A549 (cell line): ENCODE results near the gene SLC30A1. TPM values are rescaled to one million over a fixed set of nuclear protein-coding genes. Genes with fewer than 3 reads are reported as not detected.
"Not testable (repeated sequence)": the region's sequence is repeated elsewhere in the genome, so short reads cannot be mapped to it uniquely, and the experiment has no call there.

ENCODE experiments used
- ATAC-seq, 2 experiments: fragments of 200-7000 bp in 1 of 2; fragments of >200 bp in 1 of 2; cut with Nextera tagmentation in 1 of 2; cut with Tn5 transposase in 1 of 2; 3 replicates each; pipeline versions ENCODE4 v1.8.0 to v1.9.1; 2018 to 2020; ENCODE audit warnings: mild to moderate bottlenecking in 1 of 2, moderate library complexity in 1 of 2
- CTCF ChIA-PET: fragments of 300-600 bp; sonication (Branson Sonifier 250); formaldehyde crosslinking; extraction: SDS; loops from one replicate; lab custom pipeline; 2021; ENCODE audit warnings: antibody characterized with exemption, inconsistent platforms; lab: Yijun Ruan, JAX
- POLR2A ChIA-PET: fragments of 350-600 bp; formaldehyde crosslinking; extraction: SDS; loops from one replicate; lab custom pipeline; 2021; ENCODE audit warnings: antibody characterized with exemption, inconsistent platforms; lab: Yijun Ruan, JAX
- DNase-seq, 2 experiments: peaks; one replicate each; pipeline versions ENCODE4 v3.0.0 to v3.0.0-alpha.2; 2011 to 2016; ENCODE audit warnings: low read depth in 1 of 2, low spot score in 1 of 2
- FAIRE-seq: peaks from 2 replicates; lab custom pipeline; 2011; peaks lifted over from hg19 to GRCh38; lab: Jason Lieb, UNC
- H3K27ac ChIP-seq, 2 experiments: fragments of >200 bp; sonication (Bioruptor Twin); formaldehyde crosslinking; 3 replicates each; pipeline ENCODE4 v1.5.1; 2016 to 2017
- H3K4me1 ChIP-seq: fragments of >200 bp; sonication (Bioruptor Twin); formaldehyde crosslinking; 3 replicates; pipeline ENCODE4 v1.6.1; 2016
- H3K4me2 ChIP-seq: fragments of >200 bp; sonication (Bioruptor Twin); formaldehyde crosslinking; 3 replicates; pipeline ENCODE4 v1.6.1; 2016
- H3K4me3 ChIP-seq: fragments of >200 bp; sonication (Bioruptor Twin); formaldehyde crosslinking; 3 replicates; pipeline ENCODE4 v1.5.1; 2016
- H3K9me3 ChIP-seq: fragments of >200 bp; sonication (Bioruptor Twin); formaldehyde crosslinking; 3 replicates; pipeline ENCODE4 v1.6.1; 2016
- CBX2 ChIP-seq: fragments of 200-600 bp; sonication (generic); IDR thresholded peaks from 2 replicates; pipeline ENCODE4 v1.6.1; 2016; ENCODE audit warnings: low read depth, mild to moderate bottlenecking, borderline replicate concordance
- CEBPB ChIP-seq, 2 experiments: fragments of >200 bp in 1 of 2; sonication (Bioruptor Twin) in 1 of 2; formaldehyde crosslinking in 1 of 2; IDR thresholded peaks; 2 replicates each; pipeline ENCODE4 v1.6.1; 2012 to 2016
- CHD2 ChIP-seq: fragments of 150-350 bp; IDR thresholded peaks from 2 replicates; pipeline ENCODE4 v1.6.1; 2014; ENCODE audit warnings: low read length; ENCODE audit not compliant: partially characterized antibody
- CHD4 ChIP-seq: fragments of 200-600 bp; sonication (generic); IDR thresholded peaks from 2 replicates; pipeline ENCODE4 v1.6.1; 2016; ENCODE audit warnings: antibody characterized with exemption, mild to moderate bottlenecking, borderline replicate concordance
- EHF ChIP-seq: fragments of 250-450 bp; sonication (Bioruptor Pico); IDR thresholded peaks from 2 replicates; pipeline ENCODE4 v1.5.0; 2020; ENCODE audit warnings: mild to moderate bottlenecking
- EP300 ChIP-seq, 2 experiments: fragments of >200 bp; sonication (Bioruptor Twin); formaldehyde crosslinking; IDR thresholded peaks; 2 replicates in 1 of 2; 3 replicates in 1 of 2; pipeline ENCODE4 v1.6.1; 2016 to 2017
- ESRRA ChIP-seq: fragments of 150-350 bp; IDR thresholded peaks from 2 replicates; pipeline ENCODE4 v1.6.1; 2014; ENCODE audit warnings: mild to moderate bottlenecking, low read length, borderline replicate concordance
- GATA3 ChIP-seq: IDR thresholded peaks from 2 replicates; pipeline ENCODE4 v1.6.1; 2012; ENCODE audit warnings: borderline replicate concordance
- HEYL ChIP-seq: fragments of 250-450 bp; sonication (Bioruptor Pico); IDR thresholded peaks from 2 replicates; pipeline ENCODE4 v1.8.0; 2021; ENCODE audit warnings: mild to moderate bottlenecking, moderate library complexity
- HOXB13 ChIP-seq: fragments of 250-450 bp; sonication (Bioruptor Pico); IDR thresholded peaks from 2 replicates; pipeline ENCODE4 v1.5.0; 2020; ENCODE audit warnings: low read depth, mild to moderate bottlenecking, moderate library complexity
- HOXB5 ChIP-seq: fragments of 250-450 bp; sonication (Bioruptor Pico); IDR thresholded peaks from 2 replicates; pipeline ENCODE4 v1.5.0; 2020; ENCODE audit warnings: mild to moderate bottlenecking, moderate library complexity
- JUN ChIP-seq, 2 experiments: fragments of >200 bp; sonication (Bioruptor Twin); formaldehyde crosslinking; IDR thresholded peaks; 2 replicates in 1 of 2; 3 replicates in 1 of 2; pipeline ENCODE4 v1.6.1; 2016 to 2017
- RAD21 ChIP-seq, 2 experiments: fragments of >200 bp in 1 of 2; sonication (Bioruptor Twin) in 1 of 2; formaldehyde crosslinking in 1 of 2; IDR thresholded peaks in 1 of 2; conservative IDR thresholded peaks in 1 of 2; 2 replicates in 1 of 2; 3 replicates in 1 of 2; pipeline ENCODE4 v1.6.1; 2012 to 2018; ENCODE audit warnings: inconsistent platforms in 1 of 2
- RCOR1 ChIP-seq: fragments of 150-350 bp; IDR thresholded peaks from 2 replicates; pipeline ENCODE4 v1.6.1; 2014; ENCODE audit warnings: antibody characterized with exemption, low read length, low read depth
- RFX5 ChIP-seq: fragments of 450-650 bp; IDR thresholded peaks from 2 replicates; pipeline ENCODE4 v1.7.1; 2014; ENCODE audit warnings: antibody characterized with exemption, mild to moderate bottlenecking, moderate library complexity
- SMC3 ChIP-seq: fragments of >200 bp; sonication (Bioruptor Twin); formaldehyde crosslinking; IDR thresholded peaks from 3 replicates; pipeline ENCODE4 v1.6.1; 2018; ENCODE audit warnings: inconsistent platforms
- SREBF2 ChIP-seq: fragments of 450-650 bp; IDR thresholded peaks from 2 replicates; pipeline ENCODE4 v1.6.1; 2014; ENCODE audit warnings: mild to moderate bottlenecking, moderate library complexity
- TP53 ChIP-seq: fragments of 250-450 bp; sonication (Bioruptor Pico); IDR thresholded peaks from 2 replicates; pipeline ENCODE4 v1.5.0; 2021; ENCODE audit warnings: mild to moderate bottlenecking, moderate library complexity
- WGBS: methylation state at CpG from one replicate; pipeline ENCODE4 v1.1.6; 2017; ENCODE audit errors: missing lambda C conversion rate; 5-methylcytosine and 5-hydroxymethylcytosine counted together
- polyA plus RNA-seq, 4 experiments: library from polyadenylated mRNA; depleted of rRNA in 3 of 4; stranded (reverse); fragments of >200 nt; fragmentation: RNase III in 1 of 4; extraction: RNeasy Plus Mini Kit Qiagen cat#74134 plus additional on column Dnase treatment in 1 of 4; gene quantifications; 2 replicates in 3 of 4; 3 replicates in 1 of 4; pipeline ENCODE4 v1.2.3, GENCODE V29; 2011 to 2017
- TF ChIP-seq, protein P1 (sequence below): fragments of 450-650 bp; IDR thresholded peaks from 2 replicates; pipeline ENCODE4 v1.6.1; 2014; ENCODE audit warnings: antibody characterized with exemption
- TF ChIP-seq, protein P2 (sequence below): fragments of >200 bp; sonication (Bioruptor Twin); formaldehyde crosslinking; IDR thresholded peaks from 3 replicates; pipeline ENCODE4 v1.6.1; 2016
- TF ChIP-seq, protein P3 (sequence below): fragments of 200-600 bp; sonication (generic); IDR thresholded peaks from 2 replicates; pipeline ENCODE4 v1.6.1; 2016; ENCODE audit warnings: antibody characterized with exemption, mild to moderate bottlenecking, moderate library complexity
- TF ChIP-seq, protein P4 (sequence below): IDR thresholded peaks from 2 replicates; pipeline ENCODE4 v1.6.1; 2012
- TF ChIP-seq, protein P5 (sequence below): fragments of 250-450 bp; sonication (Bioruptor Pico); IDR thresholded peaks from 2 replicates; pipeline ENCODE4 v1.5.0; 2020; ENCODE audit warnings: low read depth, mild to moderate bottlenecking, moderate library complexity
- TF ChIP-seq, protein P6 (sequence below): fragments of >200 bp; sonication (Bioruptor Twin); formaldehyde crosslinking; IDR thresholded peaks from 3 replicates; pipeline ENCODE4 v1.5.1; 2016

SLC30A1 gene
- polyA plus RNA-seq, 2 of the 4 experiments (the other 2 are of a cell fraction) = 20.6 to 27.0 TPM

DNA sequence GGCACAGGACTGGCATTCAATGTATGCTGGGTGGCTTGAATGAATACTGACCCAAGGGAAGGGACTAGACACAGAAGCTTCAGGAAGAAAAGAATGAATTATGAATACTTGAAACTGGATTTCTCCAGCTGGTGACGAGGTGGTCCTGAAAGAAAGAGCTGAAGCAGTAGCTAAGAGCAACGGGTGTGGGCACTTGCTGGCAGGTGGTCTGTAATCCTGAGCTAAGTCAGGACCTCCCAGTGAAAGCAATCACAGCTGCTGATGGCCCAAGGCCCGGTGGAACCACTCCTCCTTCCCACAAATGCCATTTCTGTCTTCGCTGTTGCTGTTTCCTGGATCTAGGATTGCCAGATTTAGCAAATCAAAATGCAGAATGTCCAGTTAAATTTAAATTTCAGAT, 49.5 kb upstream of the SLC30A1 start:
- TF ChIP-seq JUN (IDR thresholded peaks at IDR 0.05) (no peak), SMC3 (no peak), EP300 (IDR thresholded peaks at IDR 0.05) (no peak), SREBF2 (no peak), RAD21 (conservative IDR thresholded peaks at IDR 0.05 in 1 of 2, IDR thresholded peaks at IDR 0.05 in 1 of 2) (no peak), EHF (CRISPR knock-in tag) (no peak), CEBPB (IDR thresholded peaks at IDR 0.05) (no peak), CHD2 (no peak), RCOR1 (no peak)
- TF ChIP-seq, protein P1, sequence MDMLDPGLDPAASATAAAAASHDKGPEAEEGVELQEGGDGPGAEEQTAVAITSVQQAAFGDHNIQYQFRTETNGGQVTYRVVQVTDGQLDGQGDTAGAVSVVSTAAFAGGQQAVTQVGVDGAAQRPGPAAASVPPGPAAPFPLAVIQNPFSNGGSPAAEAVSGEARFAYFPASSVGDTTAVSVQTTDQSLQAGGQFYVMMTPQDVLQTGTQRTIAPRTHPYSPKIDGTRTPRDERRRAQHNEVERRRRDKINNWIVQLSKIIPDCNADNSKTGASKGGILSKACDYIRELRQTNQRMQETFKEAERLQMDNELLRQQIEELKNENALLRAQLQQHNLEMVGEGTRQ = no peak
- TF ChIP-seq, protein P2, sequence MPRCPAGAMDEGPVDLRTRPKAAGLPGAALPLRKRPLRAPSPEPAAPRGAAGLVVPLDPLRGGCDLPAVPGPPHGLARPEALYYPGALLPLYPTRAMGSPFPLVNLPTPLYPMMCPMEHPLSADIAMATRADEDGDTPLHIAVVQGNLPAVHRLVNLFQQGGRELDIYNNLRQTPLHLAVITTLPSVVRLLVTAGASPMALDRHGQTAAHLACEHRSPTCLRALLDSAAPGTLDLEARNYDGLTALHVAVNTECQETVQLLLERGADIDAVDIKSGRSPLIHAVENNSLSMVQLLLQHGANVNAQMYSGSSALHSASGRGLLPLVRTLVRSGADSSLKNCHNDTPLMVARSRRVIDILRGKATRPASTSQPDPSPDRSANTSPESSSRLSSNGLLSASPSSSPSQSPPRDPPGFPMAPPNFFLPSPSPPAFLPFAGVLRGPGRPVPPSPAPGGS = no peak
- no peak overlapping the region for H3K27ac ChIP-seq
- no peak for DNase-seq
- H3K9me3 ChIP-seq = no peaks in the 10 kb centered on the region
- CTCF ChIA-PET = interaction anchor here (1.0 to 1.4 kb wide), 4 partner anchors 18 to 159 kb away, joined by 3 to 6 read pairs (median 3); no protein-coding TSS in a partner anchor
- H3K4me2 ChIP-seq = no peak overlapping the region
- no peak overlapping the region for H3K4me3 ChIP-seq
- no peak for FAIRE-seq
- H3K4me1 ChIP-seq = peaks cover 11% of the 10 kb centered on the region
- no peak for ATAC-seq
- WGBS = 65% methylated on average over 4 of the region's 4 CpGs
- POLR2A ChIA-PET = no interaction called here

DNA sequence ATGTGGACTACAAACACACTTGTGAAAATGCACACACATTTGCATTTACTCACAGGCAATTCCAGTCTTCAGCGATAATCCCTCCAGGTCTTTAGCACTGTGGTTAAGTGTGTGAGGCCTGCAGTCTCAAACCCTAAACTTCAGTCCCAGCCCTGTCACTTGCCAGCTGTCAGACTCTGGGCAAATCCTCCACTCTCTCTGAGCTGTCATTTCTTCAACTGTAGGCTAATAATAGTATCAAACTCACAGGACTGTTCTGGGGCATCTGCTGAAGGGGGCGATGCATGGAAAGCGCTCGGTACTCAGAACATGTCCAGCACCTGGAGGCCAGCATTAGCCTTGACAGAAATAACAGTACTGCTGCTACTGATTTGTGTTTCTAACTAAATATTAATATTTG, 48.3 kb upstream of the SLC30A1 start:
- peak in 1 of 2 experiments; percentile 38; a peak in 2 of 6 replicates for ATAC-seq
- no peak overlapping the region for H3K4me3 ChIP-seq
- no peak for DNase-seq
- TF ChIP-seq, protein P3, sequence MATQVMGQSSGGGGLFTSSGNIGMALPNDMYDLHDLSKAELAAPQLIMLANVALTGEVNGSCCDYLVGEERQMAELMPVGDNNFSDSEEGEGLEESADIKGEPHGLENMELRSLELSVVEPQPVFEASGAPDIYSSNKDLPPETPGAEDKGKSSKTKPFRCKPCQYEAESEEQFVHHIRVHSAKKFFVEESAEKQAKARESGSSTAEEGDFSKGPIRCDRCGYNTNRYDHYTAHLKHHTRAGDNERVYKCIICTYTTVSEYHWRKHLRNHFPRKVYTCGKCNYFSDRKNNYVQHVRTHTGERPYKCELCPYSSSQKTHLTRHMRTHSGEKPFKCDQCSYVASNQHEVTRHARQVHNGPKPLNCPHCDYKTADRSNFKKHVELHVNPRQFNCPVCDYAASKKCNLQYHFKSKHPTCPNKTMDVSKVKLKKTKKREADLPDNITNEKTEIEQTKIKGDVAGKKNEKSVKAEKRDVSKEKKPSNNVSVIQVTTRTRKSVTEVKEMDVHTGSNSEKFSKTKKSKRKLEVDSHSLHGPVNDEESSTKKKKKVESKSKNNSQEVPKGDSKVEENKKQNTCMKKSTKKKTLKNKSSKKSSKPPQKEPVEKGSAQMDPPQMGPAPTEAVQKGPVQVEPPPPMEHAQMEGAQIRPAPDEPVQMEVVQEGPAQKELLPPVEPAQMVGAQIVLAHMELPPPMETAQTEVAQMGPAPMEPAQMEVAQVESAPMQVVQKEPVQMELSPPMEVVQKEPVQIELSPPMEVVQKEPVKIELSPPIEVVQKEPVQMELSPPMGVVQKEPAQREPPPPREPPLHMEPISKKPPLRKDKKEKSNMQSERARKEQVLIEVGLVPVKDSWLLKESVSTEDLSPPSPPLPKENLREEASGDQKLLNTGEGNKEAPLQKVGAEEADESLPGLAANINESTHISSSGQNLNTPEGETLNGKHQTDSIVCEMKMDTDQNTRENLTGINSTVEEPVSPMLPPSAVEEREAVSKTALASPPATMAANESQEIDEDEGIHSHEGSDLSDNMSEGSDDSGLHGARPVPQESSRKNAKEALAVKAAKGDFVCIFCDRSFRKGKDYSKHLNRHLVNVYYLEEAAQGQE = no peak
- TF ChIP-seq RFX5 (no peak), HOXB13 (CRISPR knock-in tag) (no peak), HEYL (CRISPR knock-in tag) (no peak), CHD4 (no peak), CBX2 (no peak), GATA3 (no peak), HOXB5 (no peak), TP53 (CRISPR knock-in tag) (no peak), ESRRA (no peak)
- TF ChIP-seq, protein P4, sequence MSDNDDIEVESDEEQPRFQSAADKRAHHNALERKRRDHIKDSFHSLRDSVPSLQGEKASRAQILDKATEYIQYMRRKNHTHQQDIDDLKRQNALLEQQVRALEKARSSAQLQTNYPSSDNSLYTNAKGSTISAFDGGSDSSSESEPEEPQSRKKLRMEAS = no peak
- TF ChIP-seq, protein P5, sequence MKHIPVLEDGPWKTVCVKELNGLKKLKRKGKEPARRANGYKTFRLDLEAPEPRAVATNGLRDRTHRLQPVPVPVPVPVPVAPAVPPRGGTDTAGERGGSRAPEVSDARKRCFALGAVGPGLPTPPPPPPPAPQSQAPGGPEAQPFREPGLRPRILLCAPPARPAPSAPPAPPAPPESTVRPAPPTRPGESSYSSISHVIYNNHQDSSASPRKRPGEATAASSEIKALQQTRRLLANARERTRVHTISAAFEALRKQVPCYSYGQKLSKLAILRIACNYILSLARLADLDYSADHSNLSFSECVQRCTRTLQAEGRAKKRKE = no peak
- TF ChIP-seq, protein P6, sequence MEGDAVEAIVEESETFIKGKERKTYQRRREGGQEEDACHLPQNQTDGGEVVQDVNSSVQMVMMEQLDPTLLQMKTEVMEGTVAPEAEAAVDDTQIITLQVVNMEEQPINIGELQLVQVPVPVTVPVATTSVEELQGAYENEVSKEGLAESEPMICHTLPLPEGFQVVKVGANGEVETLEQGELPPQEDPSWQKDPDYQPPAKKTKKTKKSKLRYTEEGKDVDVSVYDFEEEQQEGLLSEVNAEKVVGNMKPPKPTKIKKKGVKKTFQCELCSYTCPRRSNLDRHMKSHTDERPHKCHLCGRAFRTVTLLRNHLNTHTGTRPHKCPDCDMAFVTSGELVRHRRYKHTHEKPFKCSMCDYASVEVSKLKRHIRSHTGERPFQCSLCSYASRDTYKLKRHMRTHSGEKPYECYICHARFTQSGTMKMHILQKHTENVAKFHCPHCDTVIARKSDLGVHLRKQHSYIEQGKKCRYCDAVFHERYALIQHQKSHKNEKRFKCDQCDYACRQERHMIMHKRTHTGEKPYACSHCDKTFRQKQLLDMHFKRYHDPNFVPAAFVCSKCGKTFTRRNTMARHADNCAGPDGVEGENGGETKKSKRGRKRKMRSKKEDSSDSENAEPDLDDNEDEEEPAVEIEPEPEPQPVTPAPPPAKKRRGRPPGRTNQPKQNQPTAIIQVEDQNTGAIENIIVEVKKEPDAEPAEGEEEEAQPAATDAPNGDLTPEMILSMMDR = no peak
- FAIRE-seq = no peak
- no peak overlapping the region for H3K4me2 ChIP-seq
- ChIA-PET CTCF (interaction anchor here (0.7 to 1.4 kb wide), 3 partner anchors 11 to 113 kb away, joined by 3 to 6 read pairs (median 3); no protein-coding TSS in a partner anchor), POLR2A (no interaction called here)
- H3K9me3 ChIP-seq = no peaks in the 10 kb centered on the region
- H3K4me1 ChIP-seq = peaks cover 6% of the 10 kb centered on the region
- WGBS = 69% methylated on average over 4 of the region's 4 CpGs
- no peak overlapping the region for H3K27ac ChIP-seq

DNA sequence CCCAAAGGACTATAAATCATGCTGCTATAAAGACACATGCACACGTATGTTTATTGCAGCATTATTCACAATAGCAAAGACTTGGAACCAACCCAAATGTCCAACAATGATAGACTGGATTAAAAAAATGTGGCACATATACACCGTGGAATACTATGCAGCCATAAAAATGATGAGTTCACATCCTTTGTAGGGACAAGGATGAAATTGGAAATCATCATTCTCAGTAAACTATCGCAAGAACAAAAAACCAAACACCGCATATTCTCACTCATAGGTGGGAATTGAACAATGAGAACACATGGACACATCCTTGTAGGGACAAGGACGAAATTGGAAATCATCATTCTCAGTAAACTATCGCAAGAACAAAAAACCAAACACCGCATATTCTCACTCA, 46.9 kb upstream of the SLC30A1 start:
- FAIRE-seq, ATAC-seq, H3K4me3 ChIP-seq, H3K9me3 ChIP-seq, POLR2A ChIA-PET, CTCF ChIA-PET, H3K4me1 ChIP-seq, DNase-seq, H3K27ac ChIP-seq, H3K4me2 ChIP-seq: not testable (repeated sequence)
- 84% methylated on average over 7 of the region's 7 CpGs for WGBS
